Left lung (tissue), 10 donors: Measurements from ENCODE around the gene EFCC1. TPM values are rescaled to one million over a fixed set of nuclear protein-coding genes. Genes with fewer than 3 reads are reported as not detected.
"Not testable (repeated sequence)": the region's sequence is repeated elsewhere in the genome, so short reads cannot be mapped to it uniquely, and the experiment has no call there.

ENCODE experiments used
- ATAC-seq: fragments of 200-7000 bp; cut with Tn5 transposase; one replicate; pipeline ENCODE4 v1.9.1; 2020; ENCODE audit warnings: moderate library complexity
- DNase-seq, 4 donors: peaks; one replicate each; pipeline ENCODE4 v3.0.0-alpha.2; 2013 to 2020
- H3K27ac ChIP-seq, 2 donors: fragments of 200-600 bp; sonication (generic) in 1 of 2; one replicate each; pipeline versions ENCODE4 v1.5.0 to v1.8.0; 2020 to 2021
- H3K27me3 ChIP-seq, 2 donors: fragments of 200-600 bp; sonication (generic) in 1 of 2; one replicate each; pipeline versions ENCODE4 v1.5.0 to v1.8.0; 2020 to 2021
- H3K36me3 ChIP-seq, 2 donors: fragments of 200-600 bp; sonication (generic) in 1 of 2; one replicate each; pipeline versions ENCODE4 v1.5.0 to v1.8.0; 2020 to 2021
- H3K4me1 ChIP-seq, 2 donors: fragments of 200-600 bp; one replicate each; pipeline ENCODE4 v1.8.0; 2021
- H3K4me3 ChIP-seq, 2 donors: fragments of 200-600 bp; sonication (generic) in 1 of 2; one replicate each; pipeline versions ENCODE4 v1.5.0 to v1.8.0; 2020 to 2021; ENCODE audit warnings: mild to moderate bottlenecking in 1 of 2
- H3K9me3 ChIP-seq, 2 donors: fragments of 200-600 bp; sonication (generic) in 1 of 2; one replicate each; pipeline versions ENCODE4 v1.5.0 to v1.8.0; 2020 to 2021
- CTCF ChIP-seq, 2 donors: fragments of 200-600 bp; sonication (generic) in 1 of 2; IDR thresholded peaks; one replicate each; pipeline versions ENCODE4 v1.5.0 to v1.8.0; 2021; ENCODE audit warnings: antibody characterized with exemption in 2 of 2
- intact Hi-C, 2 donors: fragments of 100-400 bp; cut with DNase I; formaldehyde crosslinking; loops; one replicate each; pipeline versions ENCODE4 v1.11.2 to v1.14.2; 2022
- polyA plus RNA-seq, 6 donors: library from polyadenylated mRNA; unstranded; fragments of 120-200 nt; gene quantifications; one replicate each; pipeline ENCODE4 v1.2.1, GENCODE V29; 2013; ENCODE audit not compliant: insufficient read length in 6 of 6
- total RNA-seq, 2 donors: library from RNA; stranded (reverse); fragmentation: NEBNext Ultra II Directional; extraction: Animal tissue kit (Norgen Biotek cat#: 25700); gene quantifications; one replicate each; pipeline ENCODE4 v1.2.1, GENCODE V29; 2021
- donor health status: DM: no; HTN: yes; CAD: no.
- donor health status: DM: no; HTN: no; CAD: no.

The EFCC1 gene
- total and polyA plus RNA-seq, 8 donors, result 2.7 to 16.8 (median 12.9) TPM

DNA sequence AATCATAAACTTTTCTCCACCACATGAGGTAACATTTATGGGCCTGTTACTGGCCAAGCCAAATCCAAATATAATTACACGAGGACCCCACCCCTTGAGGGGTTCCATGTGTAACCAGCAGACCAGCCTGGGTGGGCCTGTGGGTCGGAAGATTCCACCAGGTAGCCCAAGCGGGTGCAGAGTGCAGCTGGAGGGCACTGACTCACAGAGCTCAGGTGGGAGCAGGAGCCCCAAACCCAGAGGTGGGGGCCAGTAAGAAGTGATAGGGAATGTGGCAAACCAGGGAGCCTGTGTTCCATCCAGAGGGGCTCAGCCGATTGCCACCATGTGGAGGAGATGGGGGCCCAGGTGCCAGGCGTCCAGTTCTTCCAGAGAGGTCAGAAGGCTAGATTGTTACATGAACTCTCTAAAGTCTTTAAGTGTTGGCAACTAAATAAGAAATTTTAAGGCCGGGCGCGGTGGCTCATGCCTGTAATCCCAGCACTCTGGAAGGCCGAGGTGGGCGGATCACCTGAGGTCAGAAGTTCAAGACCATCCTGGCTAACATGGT lies 62.1 kb downstream of the EFCC1 start:
- intact Hi-C loops, result no loop called here
- no peak overlapping the region for H3K4me3 ChIP-seq
- H3K9me3 ChIP-seq, result peaks cover 0 to 3% of the 10 kb centered on the region in 2 donors
- H3K36me3 ChIP-seq, result no peaks in the 10 kb centered on the region
- H3K4me1 ChIP-seq, result peaks cover 2 to 3% of the 10 kb centered on the region in 2 donors
- ATAC-seq (no peak), DNase-seq (peak in 1 of 4 donors; percentile 20)
- TF ChIP-seq CTCF (IDR thresholded peaks at IDR 0.05), result no peak
- H3K27me3 ChIP-seq, result no peaks in the 10 kb centered on the region
- no peak overlapping the region for H3K27ac ChIP-seq

- Histone ChIP-seq H3K36me3 (no peaks in the 10 kb centered on the region), H3K27ac (no peak overlapping the region), H3K27me3 (no peaks in the 10 kb centered on the region), H3K4me1 (peaks cover 2 to 11% of the 10 kb centered on the region in 2 donors), H3K4me3 (no peak overlapping the region), H3K9me3 (peaks cover 0 to 3% of the 10 kb centered on the region in 2 donors)
- TF ChIP-seq CTCF (IDR thresholded peaks at IDR 0.05), result no peak
- DNase-seq (peak in 1 of 4 donors; percentile 14), ATAC-seq (no peak)
- intact Hi-C loops, result no loop called here
These were observed 62.9 kb downstream of the EFCC1 start for GRCh38 chr3:129063841-129064482.

GRCh38 chr3:129065016-129065719 lies 64.1 kb downstream of the EFCC1 start:
- TF ChIP-seq CTCF (IDR thresholded peaks at IDR 0.05), result no peak
- peaks cover 0 to 3% of the 10 kb centered on the region in 2 donors for H3K9me3 ChIP-seq
- H3K36me3 ChIP-seq, result no peaks in the 10 kb centered on the region
- no peak for ATAC-seq
- no peak overlapping the region for H3K4me3 ChIP-seq
- intact Hi-C loops, result no loop called here
- H3K27me3 ChIP-seq, result no peaks in the 10 kb centered on the region
- H3K4me1 ChIP-seq, result peaks cover 2 to 11% of the 10 kb centered on the region in 2 donors
- DNase-seq, result no peak
- no peak overlapping the region for H3K27ac ChIP-seq

DNA sequence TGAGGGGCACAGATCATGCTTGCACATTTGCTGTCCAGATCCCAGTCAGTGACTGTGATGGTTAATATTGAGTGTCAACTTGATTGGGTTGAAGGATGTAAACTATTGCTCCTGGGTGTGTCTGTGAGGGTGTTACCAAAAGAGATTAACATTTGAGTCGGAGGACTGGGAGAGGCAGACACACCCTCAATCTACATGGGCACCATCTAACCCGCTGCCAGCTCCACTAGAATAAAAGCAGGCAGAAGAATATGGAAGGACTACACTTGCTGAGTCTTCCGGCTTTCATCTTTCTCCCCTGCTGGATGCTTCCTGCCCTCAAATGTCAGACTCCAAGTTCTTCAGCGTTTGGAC lies 64.6 kb downstream of the EFCC1 start:
- Histone ChIP-seq H3K27me3 (no peaks in the 10 kb centered on the region), H3K27ac (no peak overlapping the region), H3K4me3 (no peak overlapping the region), H3K9me3 (peaks cover 0 to 3% of the 10 kb centered on the region in 2 donors), H3K36me3 (no peaks in the 10 kb centered on the region), H3K4me1 (peaks cover 2 to 11% of the 10 kb centered on the region in 2 donors)
- ATAC-seq, result no peak
- no peak for TF ChIP-seq CTCF (IDR thresholded peaks at IDR 0.05)
- intact Hi-C loops, result no loop called here
- no peak for DNase-seq

DNA sequence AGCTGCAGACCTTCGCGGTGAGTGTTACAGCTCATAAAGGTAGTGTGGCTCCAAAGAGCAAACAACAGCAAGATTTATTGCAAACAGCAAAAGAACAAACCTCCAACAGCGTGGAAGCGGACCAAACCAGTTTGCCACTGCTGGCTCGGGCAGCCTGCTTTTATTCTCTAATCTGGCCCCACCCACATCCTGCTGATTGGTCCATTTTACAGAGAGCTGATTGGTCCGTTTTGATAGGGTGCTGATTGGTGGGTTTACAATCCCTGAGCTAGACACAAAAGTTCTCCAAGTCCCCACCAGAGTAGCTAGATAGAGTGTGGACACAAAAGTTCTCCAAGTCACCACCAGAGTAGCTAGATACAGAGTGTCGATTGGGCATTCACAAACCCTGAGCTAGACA lies 66.6 kb downstream of the EFCC1 start:
- H3K9me3 ChIP-seq, intact Hi-C loops, H3K36me3 ChIP-seq, H3K27ac ChIP-seq, H3K27me3 ChIP-seq, H3K4me3 ChIP-seq, ATAC-seq, DNase-seq: not testable (repeated sequence)
- peaks cover 2 to 11% of the 10 kb centered on the region in 2 donors for H3K4me1 ChIP-seq
